Retina (tissue), 1 donor: ENCODE measurements around the gene AP5M1.
"Not testable (repeated sequence)": the region's sequence is repeated elsewhere in the genome, so short reads cannot be mapped to it uniquely, and the experiment has no call there.

ENCODE experiments used
- DNase-seq: peaks from one replicate; pipeline ENCODE4 v3.0.0-alpha.2; 2016

Gene AP5M1, protein sequence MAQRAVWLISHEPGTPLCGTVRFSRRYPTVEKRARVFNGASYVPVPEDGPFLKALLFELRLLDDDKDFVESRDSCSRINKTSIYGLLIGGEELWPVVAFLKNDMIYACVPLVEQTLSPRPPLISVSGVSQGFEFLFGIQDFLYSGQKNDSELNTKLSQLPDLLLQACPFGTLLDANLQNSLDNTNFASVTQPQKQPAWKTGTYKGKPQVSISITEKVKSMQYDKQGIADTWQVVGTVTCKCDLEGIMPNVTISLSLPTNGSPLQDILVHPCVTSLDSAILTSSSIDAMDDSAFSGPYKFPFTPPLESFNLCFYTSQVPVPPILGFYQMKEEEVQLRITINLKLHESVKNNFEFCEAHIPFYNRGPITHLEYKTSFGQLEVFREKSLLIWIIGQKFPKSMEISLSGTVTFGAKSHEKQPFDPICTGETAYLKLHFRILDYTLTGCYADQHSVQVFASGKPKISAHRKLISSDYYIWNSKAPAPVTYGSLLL

DNA sequence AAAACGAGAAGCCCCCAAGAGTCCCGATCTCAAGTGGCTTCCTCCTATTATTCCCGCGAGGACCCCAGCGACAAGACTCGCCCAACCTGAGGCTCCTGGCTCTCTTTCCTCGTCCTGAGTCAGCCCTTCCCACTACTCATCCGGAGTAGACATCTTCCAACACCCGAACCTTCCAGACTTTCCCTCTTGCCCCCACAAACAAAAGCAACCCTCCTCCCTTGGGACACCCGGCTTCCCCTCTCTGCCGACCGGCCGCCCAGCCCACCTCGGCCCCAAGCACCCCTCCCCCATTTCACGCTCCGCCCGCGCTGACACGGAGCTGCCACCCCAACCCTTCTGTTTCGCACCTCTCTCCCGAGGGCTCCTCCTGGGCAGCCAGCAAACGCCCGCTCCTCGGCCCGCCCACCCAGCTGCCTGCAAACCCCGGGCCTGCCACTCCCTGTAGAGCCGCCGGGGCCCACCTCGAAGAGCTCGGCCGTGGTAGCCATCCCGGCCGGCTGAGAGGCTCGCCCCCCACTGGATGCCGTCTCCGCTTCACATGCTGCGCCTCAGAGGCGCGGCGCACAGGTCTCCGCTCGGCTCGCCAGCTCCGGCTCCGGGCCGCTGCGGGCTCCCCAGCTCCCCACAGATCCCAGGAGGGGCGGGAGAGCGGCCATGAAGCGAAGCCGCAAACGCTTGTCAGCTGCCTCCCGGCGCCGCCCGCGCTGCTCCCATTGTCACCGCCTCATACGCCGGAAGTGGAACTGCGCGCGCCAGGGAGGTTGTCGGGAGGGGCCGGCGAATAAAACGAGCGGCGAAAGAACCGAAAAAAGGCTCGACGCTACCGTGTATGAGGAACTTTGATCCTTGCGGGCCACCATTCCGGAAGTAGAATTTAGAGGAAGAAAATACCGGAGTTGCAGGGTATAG lies at the start of gene AP5M1, which contains the start of gene EXOC5:
Gene AP5M1, plus strand, starts transcription at position 811 of the 909 bp plus-strand sequence. CDS start 344 bp downstream, outside the sequence.
Gene EXOC5, minus strand, starts transcription at position 745 of the 909 bp plus-strand sequence. Its CDS starts 257 bp downstream, at position 488.
- peak; percentile 98 for DNase-seq

DNA sequence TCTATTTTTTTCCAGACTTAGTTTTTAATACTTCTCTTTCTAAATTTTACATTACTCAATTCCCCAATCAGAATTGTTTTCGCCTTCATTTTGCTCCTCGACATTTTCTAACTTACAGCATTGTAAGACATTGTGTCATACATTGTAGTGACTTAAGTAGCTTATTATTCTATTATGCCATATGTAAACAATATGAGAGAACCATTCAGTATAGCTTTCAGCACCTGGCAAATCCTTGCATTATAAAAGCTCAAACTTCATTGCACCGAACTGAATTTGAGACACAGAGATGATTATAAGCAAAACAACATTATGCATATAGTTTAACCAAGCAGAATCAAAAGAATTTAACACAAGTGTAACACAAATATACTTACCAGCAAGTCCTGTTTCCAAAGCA lies 46.8 kb upstream of the AP5M1 start:
- DNase-seq: no peak

DNA sequence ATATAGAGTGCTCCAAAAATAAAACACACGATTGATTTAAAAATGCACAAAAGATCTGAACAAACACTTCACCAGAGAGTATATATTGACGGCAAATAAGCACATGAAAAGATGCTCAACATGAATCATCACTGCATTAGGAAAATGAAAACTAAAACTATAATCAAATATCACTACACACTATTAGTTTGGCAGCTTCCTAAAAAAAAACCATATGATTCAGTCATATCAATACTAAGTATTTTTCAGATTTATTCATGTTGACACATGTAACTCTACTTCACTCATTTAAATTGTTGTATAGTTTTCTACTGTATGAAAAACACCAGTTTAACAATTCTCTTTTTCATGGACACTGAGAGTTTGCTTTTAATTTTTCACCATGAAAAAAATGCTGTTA lies 41.7 kb upstream of the AP5M1 start:
- no peak for DNase-seq

- DNase-seq: not testable (repeated sequence)
Measured at GRCh38 chr14:57228320-57228719, 40.5 kb upstream of the AP5M1 start.

DNA sequence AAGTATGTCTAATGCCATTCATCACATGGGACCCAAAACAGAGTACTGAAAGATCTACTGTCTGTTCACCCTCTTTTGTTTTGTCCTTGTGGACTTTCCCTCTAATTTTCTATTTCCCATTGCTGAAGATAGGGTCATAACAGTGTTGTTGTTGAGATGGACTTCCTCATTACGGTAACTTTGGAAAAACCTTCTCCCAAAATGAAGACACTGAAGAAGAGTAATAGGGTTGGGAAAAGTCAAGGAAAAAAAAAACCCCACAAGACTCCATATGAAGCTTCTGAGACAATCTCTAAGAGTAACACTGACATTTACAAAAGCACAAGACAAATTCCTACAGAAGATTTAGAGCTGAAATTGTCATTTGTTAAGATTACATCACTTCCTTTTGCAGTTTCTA lies 36.8 kb upstream of the AP5M1 start:
- no peak for DNase-seq

DNA sequence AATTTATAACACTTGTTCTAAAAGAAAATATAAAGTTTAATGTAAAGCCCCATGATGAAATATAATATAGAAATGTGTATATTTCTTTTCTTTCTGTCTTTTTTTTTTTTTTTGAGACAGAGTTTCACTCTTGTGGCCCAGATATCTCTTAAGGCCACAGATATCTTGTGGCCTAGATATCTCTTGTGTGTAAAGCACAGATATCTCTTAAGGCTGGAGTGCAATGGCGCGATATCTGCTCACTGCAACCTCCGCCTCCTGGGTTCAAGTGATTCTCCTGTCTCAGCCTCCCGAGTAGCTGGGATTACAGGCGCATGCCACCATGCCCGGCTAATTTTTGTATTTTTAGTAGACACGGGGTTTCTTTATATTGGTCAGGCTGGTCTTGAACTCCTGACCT lies 28.7 kb upstream of the AP5M1 start:
- DNase-seq: not testable (repeated sequence)

GRCh38 chr14:57243320-57243719 lies 25.5 kb upstream of the AP5M1 start:
- DNase-seq: no peak

- DNase-seq: no peak
Measured at GRCh38 chr14:57244106-57244505, 24.7 kb upstream of the AP5M1 start.

DNA sequence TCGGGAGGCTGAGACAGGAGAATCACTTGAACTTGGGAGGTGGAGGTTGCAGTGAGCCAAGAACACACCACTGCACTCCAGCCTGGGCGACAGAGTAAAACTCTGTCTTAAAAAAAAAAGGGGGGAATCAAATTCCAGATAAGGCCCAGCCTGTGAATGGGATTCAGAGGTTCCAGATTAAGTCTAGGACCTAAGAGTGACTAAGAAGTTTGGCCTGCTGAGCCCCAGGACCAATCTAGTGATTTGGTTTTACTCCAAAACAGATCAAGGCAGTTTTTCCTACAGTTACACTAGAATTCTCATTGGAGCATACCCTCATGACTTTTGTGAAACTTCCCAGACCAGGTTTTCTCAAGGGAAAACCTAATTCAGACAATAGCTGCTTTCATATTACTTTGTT lies 22.8 kb upstream of the AP5M1 start:
- DNase-seq: no peak

DNA sequence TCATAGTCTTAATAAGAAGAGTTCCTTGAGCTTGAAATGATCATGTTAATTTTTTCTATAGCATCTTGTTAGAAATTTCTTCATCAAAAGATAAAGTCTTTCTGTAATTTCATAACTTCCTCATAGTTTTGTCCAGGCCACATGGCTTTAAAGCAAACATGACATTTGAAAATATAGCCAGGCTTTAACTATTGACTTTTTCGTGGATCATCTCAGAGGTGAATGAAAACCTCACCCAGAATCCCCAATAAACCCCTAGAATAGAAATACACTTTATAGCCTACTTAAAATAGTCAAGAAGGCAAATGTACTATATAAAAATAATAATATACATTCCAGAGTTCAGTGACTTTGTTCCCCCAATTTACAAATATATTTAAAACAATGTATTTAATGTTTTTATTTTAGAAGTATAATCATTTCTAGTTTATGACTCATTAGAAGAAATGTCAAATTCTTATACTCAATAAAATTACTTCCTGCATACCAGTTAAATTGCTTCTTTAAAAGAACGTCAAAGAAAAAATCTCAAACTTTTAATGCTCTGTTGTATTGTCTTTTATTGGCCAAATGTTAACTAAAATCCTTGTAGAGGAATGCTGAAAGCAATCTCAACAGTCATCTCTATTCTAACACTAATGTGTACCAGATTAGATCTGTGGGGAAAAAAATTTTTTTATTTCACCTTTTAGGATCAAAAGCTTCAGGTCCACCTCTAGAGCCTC lies 21.7 kb upstream of the AP5M1 start:
- DNase-seq: no peak

DNA sequence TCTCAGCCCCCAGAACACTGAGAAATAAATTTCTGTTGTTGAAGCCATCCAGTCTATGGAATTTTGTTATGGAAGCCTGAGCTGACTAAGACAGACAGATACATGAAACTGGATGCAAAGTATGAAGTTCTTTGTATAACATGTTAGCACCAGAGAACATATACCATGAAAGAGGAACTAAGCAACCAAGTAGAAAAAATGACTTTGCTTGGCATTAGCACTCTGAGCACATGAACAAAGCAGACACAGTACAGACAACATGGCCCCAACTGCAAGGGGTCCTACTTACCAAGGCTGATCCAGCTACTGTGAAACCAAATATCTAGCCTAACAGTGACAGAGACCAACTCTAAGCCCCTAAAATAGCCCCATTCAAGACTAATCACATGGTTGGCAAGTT lies 13.9 kb upstream of the AP5M1 start:
- no peak for DNase-seq

GRCh38 chr14:57258221-57258620 lies 10.6 kb upstream of the AP5M1 start:
- DNase-seq: not testable (repeated sequence)

DNA sequence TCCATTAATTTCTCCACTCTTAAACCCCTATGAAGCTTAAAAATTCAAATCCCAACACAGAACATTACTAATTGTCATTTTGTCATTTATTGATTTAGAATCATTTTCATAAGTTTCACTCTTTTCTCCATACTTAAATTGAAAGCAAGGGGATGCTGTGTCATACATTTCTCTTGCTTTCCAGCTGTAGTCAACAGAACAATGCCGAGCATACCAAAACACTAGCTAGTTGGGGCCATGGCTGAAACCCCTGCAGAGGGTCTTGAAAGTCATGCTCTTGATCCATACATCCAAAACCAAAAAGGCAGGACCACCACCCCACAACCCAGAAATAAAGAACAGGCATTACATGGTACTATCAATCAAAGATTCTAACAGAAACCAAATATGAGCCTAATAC lies 9.1 kb upstream of the AP5M1 start:
- DNase-seq: no peak

GRCh38 chr14:57261604-57262003 lies 7.2 kb upstream of the AP5M1 start:
- no peak for DNase-seq

DNA sequence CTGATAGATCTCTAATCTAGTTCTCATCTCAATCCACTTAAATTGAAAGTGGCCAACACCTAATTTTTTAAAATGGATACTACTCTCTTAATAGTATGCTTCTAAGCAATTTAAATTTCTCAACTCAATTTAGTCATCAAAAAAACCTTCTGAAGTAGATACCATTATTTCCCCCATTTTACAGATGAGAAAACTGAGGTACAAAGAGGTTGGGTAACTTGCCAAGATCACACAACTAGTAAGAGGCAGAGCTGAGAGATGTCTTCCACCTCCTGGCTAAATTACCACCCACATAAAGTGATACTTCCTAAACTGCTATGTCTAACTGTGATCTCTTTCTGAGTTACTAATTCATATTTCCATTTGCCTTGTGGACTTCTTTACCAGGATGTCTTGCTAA lies 6.7 kb upstream of the AP5M1 start:
- no peak for DNase-seq

- DNase-seq: no peak
Measured at GRCh38 chr14:57266065-57266464, 2.7 kb upstream of the AP5M1 start.

GRCh38 chr14:57273236-57273635 lies 4.5 kb downstream of the AP5M1 start:
- no peak for DNase-seq

DNA sequence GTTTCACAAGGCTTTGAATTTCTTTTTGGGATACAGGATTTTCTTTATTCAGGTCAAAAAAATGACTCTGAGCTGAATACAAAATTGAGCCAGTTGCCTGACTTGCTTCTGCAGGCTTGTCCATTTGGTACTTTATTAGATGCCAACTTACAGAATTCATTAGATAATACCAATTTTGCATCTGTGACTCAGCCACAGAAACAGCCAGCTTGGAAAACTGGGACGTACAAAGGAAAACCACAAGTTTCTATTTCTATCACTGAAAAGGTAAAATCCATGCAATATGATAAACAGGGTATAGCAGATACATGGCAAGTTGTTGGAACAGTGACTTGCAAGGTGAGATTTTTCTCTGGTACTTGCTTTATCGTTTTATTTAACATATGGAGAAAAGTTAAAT lies 5.8 kb downstream of the AP5M1 start:
- DNase-seq: no peak

DNA sequence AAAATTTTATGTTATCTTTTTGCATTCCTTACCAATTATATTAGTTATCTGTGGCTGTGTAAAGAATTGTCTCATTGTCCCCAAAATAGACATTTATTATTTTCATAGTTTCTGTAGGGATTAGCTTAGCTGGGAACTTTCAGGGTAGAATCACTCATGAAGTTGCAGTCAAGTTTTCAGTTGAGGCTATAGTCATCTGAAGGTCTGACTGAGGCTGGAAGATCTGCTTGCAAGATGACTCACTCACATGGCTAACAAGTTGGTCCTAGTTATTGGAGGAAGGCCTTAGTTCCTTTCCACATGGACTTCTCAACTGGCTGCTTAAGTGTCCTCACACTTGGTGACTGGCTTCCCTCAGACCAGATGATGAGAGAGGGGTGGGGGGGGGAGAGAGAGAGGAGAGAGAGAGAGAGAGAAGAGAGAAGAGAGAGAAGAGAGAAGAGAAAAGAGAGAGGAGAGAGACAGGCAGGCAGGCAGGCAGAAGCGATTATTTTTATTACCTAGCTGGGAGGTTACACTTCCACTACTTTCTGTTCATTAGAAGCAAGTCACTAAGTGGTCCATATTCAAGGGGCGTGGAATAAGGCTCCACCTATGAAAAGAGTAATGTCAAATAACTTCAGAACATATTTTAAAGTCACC lies 6.4 kb downstream of the AP5M1 start:
- no peak for DNase-seq

GRCh38 chr14:57277062-57277461 lies 8.3 kb downstream of the AP5M1 start:
- DNase-seq: no peak

- no peak for DNase-seq
Measured at GRCh38 chr14:57287745-57288144, 19.0 kb downstream of the AP5M1 start.

- DNase-seq: no peak
Measured at GRCh38 chr14:57290751-57291150, 22.0 kb downstream of the AP5M1 start.
